SU-DHL-6 (cell line): ENCODE results near the gene DIO1.

Experiments used
- CTCF ChIP-seq: fragments of 200-600 bp; sonication (generic); IDR thresholded peaks from one replicate; pipeline ENCODE4 v1.5.1; 2017; ENCODE audit warnings: antibody characterized with exemption, mild to moderate bottlenecking, low read length, moderate library complexity; ENCODE audit not compliant: insufficient read depth, poor library complexity, severe bottlenecking
- EZH2phosphoT487 ChIP-seq: fragments of 200-600 bp; sonication (generic), shearing (Covaris generic); conservative IDR thresholded peaks from 2 replicates; pipeline ENCODE4 v1.6.1; 2018; ENCODE audit warnings: mild to moderate bottlenecking, antibody characterized with exemption, low read length, moderate library complexity, mixed read lengths

GRCh38 chr1:53943090-53943489, 49.1 kb downstream of the DIO1 start:
- no peak for TF ChIP-seq CTCF
- no peak for TF ChIP-seq EZH2phosphoT487
